ENCODE results near the gene BBC3.
"Not testable (repeated sequence)": the region's sequence is repeated elsewhere in the genome, so short reads cannot be mapped to it uniquely, and the experiment has no call there.

The BBC3 gene, protein sequence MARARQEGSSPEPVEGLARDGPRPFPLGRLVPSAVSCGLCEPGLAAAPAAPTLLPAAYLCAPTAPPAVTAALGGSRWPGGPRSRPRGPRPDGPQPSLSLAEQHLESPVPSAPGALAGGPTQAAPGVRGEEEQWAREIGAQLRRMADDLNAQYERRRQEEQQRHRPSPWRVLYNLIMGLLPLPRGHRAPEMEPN

GRCh38 chr19:47230921-47231214 is at the start of gene BBC3:
BBC3 (minus strand) TSS chr19:47231199; CDS start chr19:47228431, 2,768 bp downstream.
- DNase-seq (ENCODE audit: low read depth in 2 of 2) = no peak

DNA sequence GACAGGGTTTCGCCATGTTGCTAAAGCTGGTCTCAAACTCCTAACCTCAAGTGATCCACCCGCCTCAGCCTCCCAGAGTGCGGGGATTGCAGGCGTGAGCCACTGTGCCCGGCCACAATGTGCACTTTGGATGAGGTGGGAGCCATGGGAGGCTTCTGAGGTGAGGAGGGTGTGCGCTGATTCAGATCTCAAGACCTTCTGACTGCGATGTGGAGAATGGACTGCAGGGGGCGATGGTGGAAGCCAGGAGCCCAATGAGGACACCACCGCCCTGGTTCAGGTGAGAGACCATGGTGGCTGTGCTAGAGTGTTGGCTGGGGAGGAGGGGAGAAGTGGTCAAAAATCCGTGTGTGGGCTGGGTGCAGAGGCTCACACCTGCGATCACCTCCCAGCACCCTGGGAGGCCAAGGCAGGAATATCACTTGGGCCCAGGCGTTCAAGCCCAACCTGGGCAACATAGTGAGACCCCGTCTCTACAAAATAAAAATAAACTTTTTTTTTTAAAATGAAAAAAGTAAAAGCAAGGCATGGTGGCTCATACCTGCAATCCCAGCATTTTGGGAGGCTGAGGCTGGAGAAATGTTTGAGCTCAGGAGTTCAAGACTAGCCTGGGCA is 49.3 kb upstream of the BBC3 start:
- DNase-seq (ENCODE audit: low read depth in 2 of 2) = no peak

GRCh38 chr19:47276513-47276912 is 45.5 kb upstream of the BBC3 start:
- DNase-seq (ENCODE audit: low read depth in 2 of 2) = not testable (repeated sequence)

DNA sequence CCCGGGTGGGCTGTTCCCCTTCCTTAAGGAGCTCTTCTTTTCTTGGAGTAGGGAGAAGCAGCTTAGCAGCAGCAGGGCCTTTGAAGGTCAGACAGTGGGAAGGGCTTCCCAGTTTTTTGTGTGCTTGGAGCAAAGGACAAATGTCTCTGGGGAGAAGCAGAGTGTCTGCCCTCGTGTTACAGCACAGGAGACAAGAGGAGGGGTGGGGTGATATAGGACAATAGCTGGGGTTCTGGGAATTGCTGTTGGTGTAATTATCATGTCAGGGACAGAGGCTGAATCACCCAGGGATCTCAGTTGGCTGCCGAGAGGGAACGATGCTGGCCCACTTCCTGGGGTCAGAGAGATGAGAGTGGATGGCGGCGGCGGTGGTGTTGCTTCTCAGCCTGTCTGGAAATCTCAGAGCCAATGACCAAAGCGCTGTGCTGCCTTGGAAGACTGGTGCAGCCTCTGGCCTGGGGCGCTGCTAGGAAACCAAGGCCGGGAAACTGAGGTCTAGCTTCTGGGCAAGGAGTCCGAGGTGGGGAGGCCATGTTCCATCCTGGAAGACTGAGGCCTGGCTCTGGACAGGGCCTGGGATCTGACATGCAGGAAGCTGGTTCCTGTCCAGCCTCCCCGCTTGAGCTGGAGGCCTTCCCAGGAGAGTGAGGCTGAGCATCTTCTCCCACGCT is 44.9 kb upstream of the BBC3 start:
- no peak for DNase-seq (ENCODE audit: low read depth in 2 of 2)

DNA sequence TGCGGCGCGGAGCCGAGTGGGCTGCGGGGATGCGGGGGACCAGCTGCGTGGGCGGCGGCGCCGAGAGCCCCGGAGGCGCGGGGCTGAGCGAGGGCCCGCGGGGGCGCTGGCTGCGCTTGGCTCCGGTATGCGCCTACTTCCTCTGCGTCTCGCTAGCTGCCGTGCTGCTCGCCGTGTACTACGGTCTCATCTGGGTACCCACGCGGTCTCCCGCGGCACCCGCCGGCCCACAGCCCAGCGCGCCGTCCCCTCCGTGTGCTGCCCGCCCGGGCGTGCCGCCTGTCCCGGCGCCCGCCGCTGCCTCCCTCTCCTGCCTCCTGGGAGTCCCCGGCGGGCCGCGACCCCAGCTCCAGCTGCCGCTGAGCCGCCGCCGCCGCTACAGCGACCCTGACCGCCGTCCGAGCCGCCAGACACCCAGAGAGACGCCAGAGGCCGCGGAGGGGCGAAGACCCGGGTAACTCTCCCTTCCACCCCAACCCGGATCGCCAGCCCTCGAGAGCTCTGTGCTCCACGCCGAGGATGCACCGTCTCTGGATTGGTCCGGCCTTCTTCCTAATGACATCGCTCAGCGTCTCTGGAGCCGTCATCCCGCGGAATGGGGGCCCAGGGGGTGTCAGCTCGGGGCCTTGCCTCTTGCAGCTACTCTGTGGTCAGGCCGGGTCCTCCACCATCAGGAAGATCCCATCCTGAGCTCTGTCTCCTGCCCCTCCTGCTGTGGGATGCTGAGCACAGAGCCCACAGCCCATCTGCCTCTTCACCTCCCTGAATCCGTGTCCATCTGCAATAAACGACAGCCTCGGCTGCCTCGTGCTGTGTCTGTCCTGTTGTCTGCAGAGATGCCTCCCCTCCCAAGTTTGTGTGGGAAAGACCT is 44.1 kb upstream of the BBC3 start:
- DNase-seq (ENCODE audit: low read depth in 2 of 2) = no peak

GRCh38 chr19:47274071-47274890 is 43.3 kb upstream of the BBC3 start, which contains the start of gene INAFM1:
INAFM1 (plus strand) TSS chr19:47274885; CDS start chr19:47274920, 35 bp downstream.
- DNase-seq (ENCODE audit: low read depth in 2 of 2) = peak; percentile 85 to 88

GRCh38 chr19:47273313-47274070 is 42.5 kb upstream of the BBC3 start:
- peak; percentile 85 to 86 for DNase-seq (ENCODE audit: low read depth in 2 of 2)

- DNase-seq (ENCODE audit: low read depth in 2 of 2) = peak; percentile 76
These were observed 41.7 kb upstream of the BBC3 start for GRCh38 chr19:47272448-47273312.

DNA sequence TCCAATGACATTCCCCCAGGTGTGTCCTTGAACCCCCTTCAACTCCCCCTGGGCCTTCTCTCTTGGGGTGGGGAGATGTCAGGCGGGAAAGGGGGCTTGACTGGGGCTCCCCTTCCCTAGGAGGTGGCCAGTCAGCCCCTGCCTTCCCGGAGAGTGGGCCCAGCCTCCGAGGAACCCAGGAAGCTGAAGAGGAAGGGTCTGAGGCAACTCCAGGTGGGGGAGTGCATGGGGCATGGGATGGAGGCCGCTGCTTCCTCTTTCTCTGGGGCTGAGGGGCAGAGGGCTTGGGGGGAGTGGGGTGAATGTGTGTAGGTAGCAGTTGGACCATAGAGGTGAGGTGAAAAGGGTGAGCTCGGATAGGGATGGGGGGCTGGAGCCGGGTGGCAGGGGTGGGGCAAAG is 41.0 kb upstream of the BBC3 start:
- no peak for DNase-seq (ENCODE audit: low read depth in 2 of 2)

DNA sequence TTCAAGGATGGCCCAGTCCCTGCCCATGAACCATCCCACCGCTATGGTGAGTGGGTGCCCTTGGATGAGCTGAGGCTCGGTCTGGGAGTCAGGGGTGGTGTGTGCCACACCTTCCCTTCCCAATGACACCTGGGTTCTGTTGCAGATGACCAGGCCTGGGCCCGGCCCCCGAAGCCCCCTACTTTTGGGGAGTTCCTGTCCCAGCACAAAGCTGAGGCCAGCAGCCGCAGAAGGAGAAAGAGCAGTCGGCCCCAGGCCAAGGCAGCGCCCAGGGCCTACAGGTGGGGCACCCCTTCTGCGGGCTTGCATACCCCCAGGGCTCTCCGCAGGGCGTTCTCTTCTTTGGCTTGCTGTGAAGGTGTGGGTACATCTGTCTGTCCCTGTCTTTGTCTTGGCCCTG is 39.4 kb upstream of the BBC3 start:
- no peak for DNase-seq (ENCODE audit: low read depth in 2 of 2)

- DNase-seq (ENCODE audit: low read depth in 2 of 2) = no peak
These were observed 38.6 kb upstream of the BBC3 start for GRCh38 chr19:47269596-47269995.

- DNase-seq (ENCODE audit: low read depth in 2 of 2) = no peak
These were observed 37.0 kb upstream of the BBC3 start for GRCh38 chr19:47268028-47268427.

DNA sequence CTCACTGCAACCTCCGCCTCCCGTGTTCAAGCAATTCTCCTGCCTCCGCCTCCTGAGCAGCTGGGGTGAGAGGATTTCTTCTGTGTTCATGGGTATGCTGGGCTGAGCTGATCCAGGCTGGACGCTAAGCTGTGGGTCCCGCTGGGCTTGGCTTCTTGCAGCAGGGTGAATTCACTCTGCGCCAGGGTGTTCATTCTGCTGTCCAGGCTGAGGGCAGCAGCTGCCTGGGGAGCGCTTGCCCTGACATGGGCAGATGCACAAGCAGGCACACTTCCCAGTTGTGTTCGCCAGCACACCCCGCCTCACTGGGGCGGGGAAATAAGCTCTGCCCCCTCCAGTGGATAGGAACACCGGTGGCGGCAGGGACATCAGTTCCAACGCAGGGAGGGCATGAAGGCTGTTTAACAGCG is 36.4 kb upstream of the BBC3 start:
- DNase-seq (ENCODE audit: low read depth in 2 of 2) = no peak

GRCh38 chr19:47266401-47266941 is 35.5 kb upstream of the BBC3 start:
- no peak for DNase-seq (ENCODE audit: low read depth in 2 of 2)

GRCh38 chr19:47264629-47265028 is 33.6 kb upstream of the BBC3 start:
- DNase-seq (ENCODE audit: low read depth in 2 of 2) = no peak

DNA sequence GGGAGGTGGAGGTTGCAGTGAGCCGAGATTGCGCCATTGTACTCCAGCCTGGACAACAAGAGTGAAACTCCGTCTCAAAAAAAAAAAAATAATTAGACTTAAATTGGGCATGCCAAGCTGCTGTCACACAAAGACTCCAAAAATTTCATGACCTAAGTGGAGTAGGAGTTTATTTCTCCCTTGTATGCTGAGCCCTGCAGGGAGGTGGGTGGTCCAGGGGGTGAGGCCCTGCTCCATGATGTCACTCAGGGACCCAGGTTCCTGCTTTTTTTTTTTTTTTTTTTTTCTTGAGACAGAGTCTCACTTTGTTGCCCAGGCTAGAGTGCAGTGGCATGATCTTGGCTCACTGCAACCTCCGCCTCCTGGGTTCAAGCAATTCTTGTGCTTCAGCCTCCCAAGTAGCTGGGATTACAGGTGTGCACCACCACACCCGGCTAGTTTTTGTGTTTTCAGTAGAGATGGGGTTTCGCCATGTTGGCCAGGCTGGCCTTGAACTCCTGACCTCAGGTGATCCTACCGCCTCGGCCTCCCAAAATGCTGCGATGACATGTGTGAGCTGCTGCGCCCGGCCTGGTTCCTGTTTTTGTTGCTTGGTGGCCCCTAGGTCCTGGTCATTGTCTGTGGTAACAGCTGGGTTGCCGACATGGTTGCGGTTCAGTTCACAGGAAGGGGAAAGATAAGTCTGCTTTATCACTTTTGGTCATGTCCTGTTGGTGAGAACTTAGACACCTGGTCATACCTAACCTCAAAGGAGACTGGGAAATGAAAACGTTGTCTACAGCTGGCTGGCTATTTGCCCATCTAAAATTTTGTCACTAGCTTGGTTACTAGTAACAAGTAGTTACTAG is 31.2 kb upstream of the BBC3 start:
- DNase-seq (ENCODE audit: low read depth in 2 of 2) = not testable (repeated sequence)

GRCh38 chr19:47260476-47260875 is 29.5 kb upstream of the BBC3 start:
- DNase-seq (ENCODE audit: low read depth in 2 of 2) = no peak

GRCh38 chr19:47258895-47259555 is 28.0 kb upstream of the BBC3 start:
- DNase-seq (ENCODE audit: low read depth in 2 of 2) = no peak
